Kidney tubule cell (primary cell): Measurements from ENCODE around the gene GFRA1.
"Not testable (repeated sequence)": the region's sequence is repeated elsewhere in the genome, so short reads cannot be mapped to it uniquely, and the experiment has no call there.

Experiments used
- DNase-seq: peaks from one replicate; pipeline ENCODE4 v3.0.0-alpha.2; 2018; ENCODE audit warnings: low spot score

The GFRA1 gene

GRCh38 chr10:116197946-116198675 lies 74.9 kb downstream of the GFRA1 start:
- no peak for DNase-seq

GRCh38 chr10:116195583-116195982 lies 77.4 kb downstream of the GFRA1 start:
- no peak for DNase-seq

GRCh38 chr10:116195039-116195438 lies 78.0 kb downstream of the GFRA1 start:
- no peak for DNase-seq

- no peak for DNase-seq
Observed at GRCh38 chr10:116194061-116194460, 78.9 kb downstream of the GFRA1 start.

- no peak for DNase-seq
Observed at GRCh38 chr10:116190883-116191282, 82.1 kb downstream of the GFRA1 start.

- DNase-seq: no peak
Observed at GRCh38 chr10:116186273-116186672, 86.7 kb downstream of the GFRA1 start.

GRCh38 chr10:116185199-116185867 lies 87.7 kb downstream of the GFRA1 start:
- no peak for DNase-seq

- no peak for DNase-seq
Observed at GRCh38 chr10:116184512-116184794, 88.6 kb downstream of the GFRA1 start.

- peak; percentile 79 for DNase-seq
Observed at GRCh38 chr10:116183733-116184511, 89.1 kb downstream of the GFRA1 start.

GRCh38 chr10:116182426-116182825 lies 90.6 kb downstream of the GFRA1 start:
- no peak for DNase-seq

- no peak for DNase-seq
Observed at GRCh38 chr10:116178086-116178605, 94.9 kb downstream of the GFRA1 start.

GRCh38 chr10:116175231-116175630 lies 97.8 kb downstream of the GFRA1 start:
- no peak for DNase-seq

- no peak for DNase-seq
Observed at GRCh38 chr10:116171505-116171904, 101.5 kb downstream of the GFRA1 start.

- peak; percentile 32 for DNase-seq
Observed at GRCh38 chr10:116170815-116171250, 102.2 kb downstream of the GFRA1 start.

- DNase-seq: peak; percentile 23
Observed at GRCh38 chr10:116169782-116170445, 103.1 kb downstream of the GFRA1 start.

GRCh38 chr10:116168745-116169144 lies 104.3 kb downstream of the GFRA1 start:
- no peak for DNase-seq

GRCh38 chr10:116168329-116168728 lies 104.7 kb downstream of the GFRA1 start:
- peak; percentile 28 for DNase-seq

- DNase-seq: not testable (repeated sequence)
Observed at GRCh38 chr10:116165941-116166340, 107.1 kb downstream of the GFRA1 start.

- DNase-seq: no peak
Observed at GRCh38 chr10:116164291-116164690, 108.7 kb downstream of the GFRA1 start.

GRCh38 chr10:116163333-116164131 lies 109.5 kb downstream of the GFRA1 start:
- DNase-seq: no peak

- DNase-seq: no peak
Observed at GRCh38 chr10:116162851-116163250, 110.2 kb downstream of the GFRA1 start.
